NCI-H1436 (cell line): ENCODE results near the gene GORASP1.
"Not testable (repeated sequence)": the region's sequence is repeated elsewhere in the genome, so short reads cannot be mapped to it uniquely, and the experiment has no call there.

Experiments used
- DNase-seq: peaks from one replicate; lab custom pipeline; 2025; lab: John Stamatoyannopoulos, UW

The GORASP1 gene

DNA sequence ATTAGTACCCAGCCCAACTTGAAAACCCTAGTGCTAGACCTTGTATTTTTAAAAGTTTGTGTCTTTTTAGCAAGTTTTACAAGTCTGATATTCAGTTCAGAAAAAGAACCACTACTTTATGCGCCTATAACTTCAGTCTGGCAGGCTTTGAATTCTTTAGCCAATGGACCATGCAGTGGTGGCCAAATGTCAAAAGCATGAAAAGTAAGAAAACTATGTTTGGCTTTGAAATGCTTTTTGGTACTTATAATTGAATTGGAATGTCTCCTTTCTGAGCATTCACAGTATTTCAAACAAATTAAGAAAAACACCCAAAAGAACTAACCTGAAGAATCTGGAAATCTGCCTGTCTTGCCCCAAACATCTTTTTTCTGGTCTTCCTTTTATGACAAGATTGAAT is 42.8 kb downstream of the GORASP1 start:
- no peak for DNase-seq

DNA sequence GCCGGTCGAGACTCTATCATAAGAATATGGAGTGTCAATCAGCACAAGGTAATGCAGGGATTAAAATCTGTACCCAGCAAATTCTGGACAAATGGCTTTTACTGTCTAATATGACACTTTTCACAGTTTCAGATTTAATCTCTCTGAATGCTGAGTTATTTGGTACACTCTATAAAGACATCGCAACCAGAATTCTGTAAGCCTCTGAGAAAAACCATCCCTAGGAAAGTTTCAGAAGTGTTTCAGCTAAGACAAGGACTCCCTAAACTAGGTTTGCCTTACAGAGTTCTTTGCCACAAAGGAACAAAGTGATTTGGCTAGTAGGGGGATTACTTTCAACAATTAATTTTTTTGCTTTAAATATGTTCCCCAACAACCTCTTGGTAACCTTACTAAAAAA is 44.3 kb downstream of the GORASP1 start:
- DNase-seq: no peak

DNA sequence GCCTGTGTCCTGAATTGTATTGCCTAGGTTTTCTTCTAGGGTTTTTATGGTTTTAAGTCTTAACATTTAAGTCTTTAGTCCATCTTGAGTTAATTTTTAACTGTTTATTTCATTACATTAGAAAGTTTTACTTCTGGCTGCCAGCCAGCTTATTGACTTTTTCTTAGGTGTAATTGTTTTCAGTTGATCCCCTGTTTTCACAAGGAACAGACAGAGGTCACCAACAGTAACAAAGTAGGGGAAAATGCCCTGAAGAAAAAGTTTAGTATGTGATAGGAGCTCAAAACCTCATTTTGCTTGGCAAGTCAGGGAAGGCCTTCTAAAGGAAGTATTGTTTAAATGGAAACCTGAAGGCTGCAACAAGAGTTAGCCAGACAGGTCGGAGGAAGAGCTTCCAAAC is 45.2 kb downstream of the GORASP1 start:
- DNase-seq: no peak

DNA sequence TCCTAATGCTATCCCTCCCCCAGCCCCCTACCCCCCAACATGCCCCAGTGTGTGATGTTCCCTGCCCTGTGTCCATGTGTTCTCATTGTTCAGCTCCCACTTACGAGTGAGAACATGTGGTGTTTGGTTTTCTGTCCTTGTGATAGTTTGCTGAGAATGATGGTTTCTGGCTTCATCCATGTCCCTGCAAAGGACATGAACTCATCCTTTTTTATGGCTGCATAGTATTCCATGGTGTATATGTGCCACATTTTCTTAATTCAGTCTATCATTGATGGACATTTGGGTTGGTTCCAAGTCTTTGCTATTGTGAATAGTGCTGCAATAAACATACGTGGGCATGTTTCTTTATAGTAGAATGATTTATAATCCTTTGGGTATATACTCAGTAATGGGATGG is 46.2 kb downstream of the GORASP1 start:
- not testable (repeated sequence) for DNase-seq

DNA sequence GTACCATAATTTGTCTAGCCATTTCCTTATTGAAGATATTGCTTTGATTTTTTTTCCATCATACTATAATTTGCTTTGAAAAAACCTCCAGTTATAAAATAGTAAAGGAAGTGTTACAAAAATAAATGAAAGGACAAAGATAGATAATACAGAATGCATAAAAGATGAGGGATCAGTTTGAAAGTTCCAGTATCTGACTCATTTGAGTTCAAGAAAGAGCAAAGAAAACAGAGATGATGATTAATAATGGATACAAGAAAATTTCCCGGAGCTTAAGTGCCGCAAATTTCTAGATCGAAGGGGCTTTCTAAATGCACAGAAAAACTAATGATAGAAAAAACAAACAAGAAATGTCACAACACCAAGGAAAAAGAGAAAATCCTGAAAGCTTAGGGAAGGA is 51.3 kb downstream of the GORASP1 start:
- DNase-seq: no peak

DNA sequence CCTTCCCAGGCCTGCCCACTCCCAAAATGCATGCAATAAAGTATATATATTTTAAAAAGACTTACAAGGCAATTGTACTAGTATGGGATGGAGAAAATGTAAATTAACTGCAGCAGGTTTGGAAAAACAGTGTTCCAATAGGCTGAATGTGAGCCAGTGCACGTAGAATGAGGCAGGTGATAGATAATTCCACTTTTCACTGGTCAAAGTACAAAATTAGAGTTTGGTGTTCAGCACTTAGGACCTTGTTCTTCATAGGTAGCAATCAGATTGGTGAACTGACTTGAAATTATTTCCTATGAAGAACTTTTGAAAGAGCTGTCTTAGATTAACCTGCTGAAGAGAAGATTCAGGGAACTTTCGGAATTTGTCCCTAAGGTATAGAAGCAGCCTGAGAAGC is 53.7 kb downstream of the GORASP1 start:
- no peak for DNase-seq

DNA sequence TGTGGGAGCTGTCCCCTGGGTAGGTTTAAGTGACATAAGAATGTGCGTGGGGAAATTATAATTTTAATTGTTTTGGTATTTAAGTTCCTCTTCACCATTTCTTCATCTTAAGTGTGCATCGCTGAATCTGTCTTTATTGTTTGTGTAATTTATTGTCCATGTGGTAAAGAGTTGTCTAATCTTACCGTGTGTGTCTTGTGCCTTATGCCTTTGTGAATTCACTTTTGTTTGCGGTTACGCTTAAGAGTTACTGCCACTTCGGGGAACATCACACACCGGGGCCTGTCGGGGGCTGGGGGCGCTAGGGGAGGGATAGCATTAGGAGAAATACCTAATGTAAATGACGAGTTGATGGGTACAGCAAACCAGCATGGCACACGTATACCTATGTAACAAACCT is 54.8 kb downstream of the GORASP1 start:
- no peak for DNase-seq

DNA sequence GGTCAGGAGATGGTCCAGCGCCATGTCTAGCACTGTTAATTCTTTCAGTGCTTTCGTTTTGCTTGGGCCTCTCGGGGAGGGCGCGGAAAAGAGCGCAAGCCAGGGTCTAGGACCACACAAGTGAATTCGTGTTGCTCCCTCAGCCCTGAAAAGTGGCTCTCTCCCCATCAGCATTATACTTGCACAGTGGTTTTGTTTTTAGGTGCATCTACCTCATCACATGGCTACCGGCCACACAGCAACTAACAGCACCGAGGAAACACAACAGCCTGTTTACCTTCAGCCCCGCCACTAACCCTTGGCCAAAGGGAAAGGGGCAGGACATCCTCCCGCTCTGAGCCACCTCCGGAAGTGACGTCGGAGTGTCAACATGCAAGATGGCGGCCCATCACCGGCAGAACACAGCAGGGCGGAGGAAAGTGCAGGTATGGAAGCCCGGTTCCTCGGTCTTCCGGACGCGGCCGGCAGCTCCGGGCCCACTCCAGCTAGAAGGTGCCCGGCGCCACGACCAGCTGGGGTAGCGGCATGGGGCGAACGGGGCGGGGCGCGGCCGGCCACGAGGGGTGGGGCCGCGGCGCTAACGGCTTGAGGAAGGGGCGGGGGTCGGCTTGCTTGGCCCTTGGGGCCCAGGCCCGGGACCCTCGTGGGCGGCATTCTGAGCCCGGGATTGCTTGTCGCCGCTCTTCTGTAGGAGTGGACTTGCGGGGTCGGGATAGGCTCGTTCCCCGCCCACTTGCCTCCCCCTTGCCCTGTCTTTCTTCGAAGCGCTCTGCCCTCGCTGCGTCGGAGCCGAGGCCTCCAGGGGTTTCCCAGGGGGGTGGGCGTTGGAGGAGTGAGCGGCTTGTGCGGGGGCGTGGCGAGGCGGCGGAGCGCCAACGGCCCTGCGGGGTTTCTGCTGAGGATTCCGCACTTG is 55.5 kb downstream of the GORASP1 start, which contains the start of the genes SCN11A and WDR48:
SCN11A (minus strand) TSS at position 296 of the 913 bp plus-strand sequence. CDS start 101,582 bp downstream, outside the sequence.
WDR48 (plus strand) TSS at position 368 of the 913 bp plus-strand sequence; CDS start at position 378, 10 bp downstream.
- DNase-seq: peak; percentile 67

DNA sequence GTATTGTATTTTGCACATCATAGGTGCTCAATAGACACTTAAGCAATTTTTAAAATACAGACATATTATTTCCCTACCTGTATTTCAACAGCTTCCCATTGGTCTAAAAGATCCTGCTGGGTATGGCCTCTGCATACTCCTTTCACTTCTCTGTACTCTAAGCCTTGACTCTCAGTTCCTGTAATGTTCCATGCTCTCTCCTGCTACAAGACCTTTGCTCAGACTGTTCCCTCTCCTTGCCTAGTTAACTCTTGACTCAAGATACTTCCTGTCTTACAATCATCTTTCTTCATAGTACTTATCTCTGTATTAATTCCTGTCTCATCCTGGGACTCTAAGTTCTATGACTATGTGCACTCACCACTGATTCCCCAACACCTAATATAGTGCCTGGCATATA is 57.4 kb downstream of the GORASP1 start:
- no peak for DNase-seq
